Activated CD8-positive, alpha-beta memory T cell treated with anti-CD3 and anti-CD28 coated beads, Interleukin-2, amount 50 U/mL, for 4 hours (primary cell): Measurements from ENCODE around the gene IPO11.
"Not testable (repeated sequence)": the region's sequence is repeated elsewhere in the genome, so short reads cannot be mapped to it uniquely, and the experiment has no call there.

Source experiments
- DNase-seq: peaks from one replicate; pipeline ENCODE4 v3.0.0-alpha.2; 2020

IPO11 gene

GRCh38 chr5:62520812-62521211, 108.2 kb downstream of the IPO11 start:
- not testable (repeated sequence) for DNase-seq

GRCh38 chr5:62521319-62521718, 108.8 kb downstream of the IPO11 start:
- DNase-seq, result no peak

GRCh38 chr5:62522811-62523210, 110.2 kb downstream of the IPO11 start:
- no peak for DNase-seq

GRCh38 chr5:62533597-62533996, 121.0 kb downstream of the IPO11 start:
- no peak for DNase-seq

GRCh38 chr5:62534461-62535236, 122.1 kb downstream of the IPO11 start:
- no peak for DNase-seq

GRCh38 chr5:62536232-62536631, 123.7 kb downstream of the IPO11 start:
- DNase-seq, result no peak

GRCh38 chr5:62536783-62537182, 124.2 kb downstream of the IPO11 start:
- no peak for DNase-seq

- DNase-seq, result no peak
Observed at GRCh38 chr5:62538017-62538942, 125.7 kb downstream of the IPO11 start.

GRCh38 chr5:62542720-62543119, 130.2 kb downstream of the IPO11 start:
- DNase-seq, result no peak

GRCh38 chr5:62547945-62548630, 135.5 kb downstream of the IPO11 start:
- DNase-seq, result no peak

GRCh38 chr5:62550103-62550502, 137.5 kb downstream of the IPO11 start:
- DNase-seq, result no peak

- no peak for DNase-seq
Observed at GRCh38 chr5:62555930-62556329, 143.4 kb downstream of the IPO11 start.

GRCh38 chr5:62558941-62559340, 146.4 kb downstream of the IPO11 start:
- DNase-seq, result no peak

- no peak for DNase-seq
Observed at GRCh38 chr5:62560786-62561185, 148.2 kb downstream of the IPO11 start.

- no peak for DNase-seq
Observed at GRCh38 chr5:62561896-62562295, 149.3 kb downstream of the IPO11 start.

- no peak for DNase-seq
Observed at GRCh38 chr5:62562867-62563266, 150.3 kb downstream of the IPO11 start.

GRCh38 chr5:62564101-62564500, 151.5 kb downstream of the IPO11 start:
- DNase-seq, result no peak

- DNase-seq, result not testable (repeated sequence)
Observed at GRCh38 chr5:62565740-62566139, 153.2 kb downstream of the IPO11 start.

GRCh38 chr5:62568143-62568542, 155.6 kb downstream of the IPO11 start:
- DNase-seq, result no peak

GRCh38 chr5:62568800-62569432, 156.4 kb downstream of the IPO11 start:
- no peak for DNase-seq

GRCh38 chr5:62569470-62569869, 156.9 kb downstream of the IPO11 start:
- no peak for DNase-seq

- no peak for DNase-seq
Observed at GRCh38 chr5:62572918-62573514, 160.5 kb downstream of the IPO11 start.
